Omental fat pad (tissue), 4 donors: ENCODE results near the gene SLC24A3. TPM values are rescaled to one million over a fixed set of nuclear protein-coding genes. Genes with fewer than 3 reads are reported as not detected.

Source experiments
- ATAC-seq: fragments of 150-250 bp; one replicate; pipeline ENCODE4 v1.9.1; 2016; ENCODE audit warnings: mild to moderate bottlenecking, moderate library complexity; ENCODE audit not compliant: low FRiP score
- DNase-seq: peaks from one replicate; pipeline ENCODE4 v3.0.0-alpha.2; 2019; ENCODE audit warnings: low spot score
- CTCF ChIP-seq, 3 donors: fragments of 450-650 bp; IDR thresholded peaks; one replicate each; pipeline ENCODE4 v1.5.1; 2016 to 2017; ENCODE audit warnings: antibody characterized with exemption in 3 of 3, mild to moderate bottlenecking in 3 of 3, moderate library complexity in 2 of 3
- total RNA-seq, 4 donors: library from RNA; depleted of rRNA; stranded (reverse); fragments of >200 nt; gene quantifications; one replicate each; pipeline ENCODE4 v1.1.0, GENCODE V29; 2016

Gene SLC24A3
- total RNA-seq, 4 donors from 2014 or later, result 6.3 to 14.0 (median 9.2) TPM

DNA sequence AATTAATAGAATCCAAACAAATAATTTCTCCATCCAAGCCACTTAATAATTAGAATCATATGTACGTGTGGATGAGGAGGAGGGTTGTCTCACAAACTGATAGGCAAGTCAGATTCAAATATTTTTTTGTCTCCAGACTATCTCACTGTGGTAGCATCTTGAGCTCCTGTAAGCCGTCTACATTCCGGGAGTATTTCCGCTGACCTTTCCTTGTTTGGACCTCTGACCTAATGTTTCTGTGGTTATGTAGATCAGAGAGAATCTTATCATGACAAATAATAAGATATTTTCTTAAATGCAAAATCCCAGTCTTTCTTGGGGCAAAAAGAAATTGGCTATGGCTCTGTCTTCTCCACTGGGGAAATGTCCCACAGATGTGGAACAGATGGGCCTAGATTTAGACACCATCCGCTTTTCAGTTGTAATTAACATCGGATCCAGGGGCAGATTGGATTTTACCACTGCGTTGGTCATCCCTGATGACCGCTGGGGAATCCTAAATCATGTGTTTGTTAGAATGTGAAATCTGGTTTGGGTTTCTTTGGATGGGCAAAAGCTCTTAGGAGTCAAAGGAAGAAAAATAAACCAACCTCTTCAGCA, 348.5 kb downstream of the SLC24A3 start:
- DNase-seq (no peak), ATAC-seq (no peak)
- TF ChIP-seq CTCF (IDR thresholded peaks at IDR 0.05), result no peak

DNA sequence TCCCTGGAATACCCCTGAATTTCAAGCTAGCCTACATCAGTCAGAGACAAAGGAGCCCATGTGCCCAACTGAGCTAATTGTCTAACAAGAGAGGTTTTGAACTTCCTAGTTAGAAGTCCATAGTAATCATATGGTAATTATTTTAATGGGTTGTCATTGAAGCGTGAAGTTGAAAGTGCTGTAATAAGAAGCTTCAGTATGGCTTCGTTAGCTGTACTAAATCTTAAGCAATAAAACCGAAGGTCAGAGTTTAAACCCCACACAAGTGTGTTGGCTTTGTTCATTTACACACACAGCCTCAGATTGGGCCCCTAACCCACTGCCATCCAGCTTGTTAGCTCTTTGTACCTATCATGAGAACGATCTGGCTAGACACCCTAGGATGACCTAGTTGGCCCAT, 350.0 kb downstream of the SLC24A3 start:
- TF ChIP-seq CTCF (IDR thresholded peaks at IDR 0.05), result no peak
- ATAC-seq, result no peak
- DNase-seq, result no peak

- ATAC-seq (no peak), DNase-seq (no peak)
- no peak for TF ChIP-seq CTCF (IDR thresholded peaks at IDR 0.05)
These were observed 351.8 kb downstream of the SLC24A3 start for GRCh38 chr20:19564261-19564660.

- no peak for ATAC-seq
- no peak for DNase-seq
- TF ChIP-seq CTCF (IDR thresholded peaks at IDR 0.05), result no peak
These were observed 353.3 kb downstream of the SLC24A3 start for GRCh38 chr20:19565736-19566135.

DNA sequence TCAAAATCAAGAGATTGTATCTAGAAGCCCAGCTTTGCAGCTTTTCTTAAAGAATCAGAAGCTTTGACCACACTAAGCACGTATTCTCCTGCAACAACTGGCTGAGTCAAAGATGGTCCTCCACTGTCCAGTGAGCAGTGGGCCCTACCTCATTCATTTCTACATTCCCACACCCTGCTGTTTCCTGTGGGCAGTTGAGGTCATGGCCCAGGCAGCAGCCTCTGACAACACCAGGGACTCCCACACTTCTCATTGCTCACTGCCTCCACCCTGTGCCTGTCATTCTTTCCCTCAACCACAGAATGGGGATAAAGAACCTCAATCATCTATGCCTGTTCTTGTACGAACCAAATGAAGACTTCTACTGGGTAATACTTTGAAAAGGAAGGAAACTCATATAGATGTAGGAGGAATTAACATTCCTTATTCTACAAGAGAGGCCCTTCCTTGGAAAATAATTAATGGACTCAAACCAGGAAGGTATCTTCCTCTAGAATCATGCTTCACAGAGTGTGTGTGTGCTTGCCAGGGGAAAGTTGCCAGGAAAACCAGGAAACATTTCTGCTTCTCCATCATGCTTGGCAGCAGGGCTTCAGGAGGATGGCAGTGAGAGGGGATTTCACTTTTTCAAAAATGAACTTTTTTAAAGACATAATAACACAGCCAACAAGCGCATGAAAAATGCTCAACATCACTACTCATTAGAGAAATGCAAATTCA, 353.9 kb downstream of the SLC24A3 start:
- ATAC-seq (peak; percentile 89), DNase-seq (no peak)
- TF ChIP-seq CTCF (IDR thresholded peaks at IDR 0.05), result no peak

DNA sequence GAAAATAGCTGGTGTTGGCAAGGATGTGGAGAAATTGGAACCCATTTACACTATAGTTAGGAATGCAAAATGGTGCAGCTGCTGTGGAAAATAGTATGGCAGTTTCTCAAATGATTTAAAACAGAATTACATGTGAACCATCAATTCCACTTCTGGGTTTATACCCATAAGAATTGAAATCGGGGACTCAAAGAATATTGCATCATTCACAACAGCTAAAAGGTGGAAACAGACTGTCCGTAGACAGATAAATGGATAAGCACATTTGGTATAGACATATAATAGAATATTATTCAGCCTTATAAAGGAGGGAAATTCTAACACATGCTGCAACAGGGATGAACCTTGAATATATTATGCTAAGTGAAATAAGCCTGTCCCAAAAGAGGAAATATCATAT, 355.7 kb downstream of the SLC24A3 start:
- ATAC-seq, result no peak
- no peak for DNase-seq
- TF ChIP-seq CTCF (IDR thresholded peaks at IDR 0.05), result no peak

DNA sequence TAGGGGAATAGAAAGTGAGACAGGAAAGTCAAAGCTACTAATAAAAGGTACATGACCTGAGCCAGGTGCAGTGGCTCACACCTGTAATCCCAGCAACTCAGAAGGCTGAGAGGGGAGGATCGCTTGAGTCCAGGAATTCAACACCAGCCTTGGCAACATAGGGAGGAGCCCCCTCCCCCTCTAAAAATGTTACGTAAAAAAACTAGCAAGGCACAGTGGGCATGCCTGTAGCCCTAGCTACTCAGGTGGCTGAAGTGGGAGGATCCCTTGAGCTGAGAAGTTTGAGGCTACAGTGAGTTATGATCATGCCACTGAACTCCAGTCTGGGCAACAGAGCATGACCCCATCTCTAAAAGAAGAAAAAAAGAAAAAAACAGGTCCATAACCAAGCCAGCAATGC, 359.6 kb downstream of the SLC24A3 start:
- no peak for DNase-seq
- no peak for ATAC-seq
- no peak for TF ChIP-seq CTCF (IDR thresholded peaks at IDR 0.05)
